ENCODE results near the gene HIVEP1. TPM values are rescaled to one million over a fixed set of nuclear protein-coding genes. Genes with fewer than 3 reads are reported as not detected.

The HIVEP1 gene
- total RNA-seq, 2 donors from 2014 or later = 12.5 to 15.2 TPM

DNA sequence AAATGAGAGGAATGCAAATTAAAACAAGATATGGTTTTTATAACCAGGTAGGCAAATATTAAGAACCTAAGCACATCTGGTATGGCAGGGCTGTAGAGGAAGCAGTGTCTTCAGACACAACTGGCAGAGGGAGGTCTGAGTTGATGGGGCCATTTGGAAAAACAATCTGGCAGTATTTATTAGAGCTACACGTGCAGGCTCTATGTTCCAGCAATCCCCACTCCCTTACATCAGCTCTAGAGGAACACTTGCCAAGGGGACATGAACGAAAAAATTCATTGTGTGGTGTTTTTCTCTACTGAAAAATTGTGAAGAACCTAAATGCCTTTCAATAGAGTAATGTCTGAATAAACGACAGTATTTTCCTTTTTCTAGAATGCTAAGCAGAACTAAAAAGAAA lies 166.4 kb downstream of the HIVEP1 start:
- intact Hi-C loops (cut with DNase I) = no loop called here
- ATAC-seq (no peak), DNase-seq (no peak)
- WGBS, 2 donors = 64 to 74% methylated on average over 3 of the region's 3 CpGs
- TF ChIP-seq, protein P1, sequence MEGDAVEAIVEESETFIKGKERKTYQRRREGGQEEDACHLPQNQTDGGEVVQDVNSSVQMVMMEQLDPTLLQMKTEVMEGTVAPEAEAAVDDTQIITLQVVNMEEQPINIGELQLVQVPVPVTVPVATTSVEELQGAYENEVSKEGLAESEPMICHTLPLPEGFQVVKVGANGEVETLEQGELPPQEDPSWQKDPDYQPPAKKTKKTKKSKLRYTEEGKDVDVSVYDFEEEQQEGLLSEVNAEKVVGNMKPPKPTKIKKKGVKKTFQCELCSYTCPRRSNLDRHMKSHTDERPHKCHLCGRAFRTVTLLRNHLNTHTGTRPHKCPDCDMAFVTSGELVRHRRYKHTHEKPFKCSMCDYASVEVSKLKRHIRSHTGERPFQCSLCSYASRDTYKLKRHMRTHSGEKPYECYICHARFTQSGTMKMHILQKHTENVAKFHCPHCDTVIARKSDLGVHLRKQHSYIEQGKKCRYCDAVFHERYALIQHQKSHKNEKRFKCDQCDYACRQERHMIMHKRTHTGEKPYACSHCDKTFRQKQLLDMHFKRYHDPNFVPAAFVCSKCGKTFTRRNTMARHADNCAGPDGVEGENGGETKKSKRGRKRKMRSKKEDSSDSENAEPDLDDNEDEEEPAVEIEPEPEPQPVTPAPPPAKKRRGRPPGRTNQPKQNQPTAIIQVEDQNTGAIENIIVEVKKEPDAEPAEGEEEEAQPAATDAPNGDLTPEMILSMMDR (IDR thresholded peaks at IDR 0.05) = no peak
- TF ChIP-seq POLR2A (IDR thresholded peaks at IDR 0.05) = no peak
- no peak overlapping the region for H3K27ac ChIP-seq
- H3K4me1 ChIP-seq = no peaks in the 10 kb centered on the region
- no peaks in the 10 kb centered on the region for H3K9me3 ChIP-seq
- no peak overlapping the region for H3K4me3 ChIP-seq
- H3K27me3 ChIP-seq = no peaks in the 10 kb centered on the region
- no peaks in the 10 kb centered on the region for H3K36me3 ChIP-seq (replicated peaks in 1 of 2; ENCODE audit: insufficient read depth in 1 of 2, low read depth in 2 of 2)

DNA sequence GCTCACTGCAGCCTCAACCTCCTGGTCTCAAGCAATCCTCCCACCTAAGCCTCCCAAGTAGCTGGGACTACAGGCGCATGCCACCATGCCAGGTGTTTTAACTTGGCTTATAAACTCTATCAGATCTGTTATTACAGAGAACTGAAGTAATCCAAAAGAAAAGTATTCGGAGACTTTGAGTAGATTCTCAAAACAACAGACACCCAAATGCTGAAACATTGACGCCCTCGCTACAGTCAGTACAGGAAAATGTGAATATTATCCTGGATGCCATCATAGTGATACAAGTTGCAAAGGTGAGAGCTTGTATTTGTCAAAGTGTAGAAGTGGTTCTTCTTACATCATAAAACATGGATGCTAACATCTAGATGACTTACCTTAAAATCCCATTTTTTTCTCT lies 169.4 kb downstream of the HIVEP1 start:
- Histone ChIP-seq H3K27ac (no peak overlapping the region), H3K27me3 (no peaks in the 10 kb centered on the region), H3K4me1 (no peaks in the 10 kb centered on the region), H3K9me3 (no peaks in the 10 kb centered on the region), H3K4me3 (no peak overlapping the region), H3K36me3 (replicated peaks in 1 of 2; ENCODE audit: insufficient read depth in 1 of 2, low read depth in 2 of 2) (no peaks in the 10 kb centered on the region)
- ATAC-seq = no peak
- DNase-seq = no peak
- WGBS, 2 donors = 95 to 96% methylated on average over 4 of the region's 4 CpGs
- intact Hi-C loops (cut with DNase I) = no loop called here
- TF ChIP-seq, protein P1 (IDR thresholded peaks at IDR 0.05) = no peak
- TF ChIP-seq POLR2A (IDR thresholded peaks at IDR 0.05) = no peak

DNA sequence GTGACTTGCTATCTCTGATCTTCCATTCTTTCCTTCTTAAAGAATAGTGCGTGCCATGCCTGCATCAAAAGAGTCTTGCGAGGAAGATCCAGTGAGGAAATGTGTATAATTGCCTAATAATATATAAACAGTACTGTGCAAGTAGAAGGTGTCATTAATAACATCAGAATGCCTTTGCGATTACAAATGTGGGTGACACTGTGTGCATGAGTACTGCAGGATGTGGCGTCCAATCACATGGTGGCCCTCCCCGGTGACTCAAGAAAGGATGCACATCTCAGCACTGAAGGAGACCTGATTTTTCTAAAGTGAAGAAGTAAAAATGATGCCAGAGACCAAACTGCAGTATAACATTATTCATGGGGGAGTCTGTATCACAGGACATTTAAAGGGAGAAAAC lies 170.6 kb downstream of the HIVEP1 start:
- ATAC-seq (no peak), DNase-seq (no peak)
- Histone ChIP-seq H3K4me3 (no peak overlapping the region), H3K9me3 (no peaks in the 10 kb centered on the region), H3K27me3 (no peaks in the 10 kb centered on the region), H3K4me1 (no peaks in the 10 kb centered on the region), H3K36me3 (replicated peaks in 1 of 2; ENCODE audit: insufficient read depth in 1 of 2, low read depth in 2 of 2) (no peaks in the 10 kb centered on the region), H3K27ac (no peak overlapping the region)
- TF ChIP-seq POLR2A (IDR thresholded peaks at IDR 0.05) = no peak
- TF ChIP-seq, protein P1 (IDR thresholded peaks at IDR 0.05) = no peak
- WGBS, 2 donors = 92 to 93% methylated on average over 5 of the region's 5 CpGs
- intact Hi-C loops (cut with DNase I) = no loop called here

DNA sequence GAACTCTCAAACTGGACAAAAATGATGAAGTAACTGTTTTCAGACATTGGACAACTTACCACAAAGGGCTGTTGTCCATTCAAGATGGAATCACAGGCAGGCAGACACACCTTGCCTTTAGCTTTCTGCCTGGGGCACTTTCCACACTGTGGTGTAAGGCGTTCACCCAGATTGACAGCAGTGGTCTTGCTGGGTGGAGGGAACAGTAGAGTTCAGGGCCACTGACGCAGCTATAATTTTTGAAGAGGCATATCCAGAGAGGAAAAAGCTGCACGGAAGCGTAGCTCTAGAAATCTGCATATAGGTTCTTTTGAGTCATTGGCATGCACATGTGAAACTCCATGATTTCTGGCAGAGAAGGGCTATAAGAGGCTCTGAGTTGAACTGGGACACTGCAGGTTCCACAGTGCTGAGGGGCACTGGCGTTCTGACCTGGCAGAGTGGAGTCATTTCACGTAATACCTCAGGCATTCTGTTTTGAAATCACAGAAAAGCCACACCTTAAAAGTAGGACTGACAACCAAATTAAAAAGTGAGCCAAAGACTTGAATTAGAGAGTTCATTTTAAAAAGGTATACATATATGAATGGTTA lies 173.1 kb downstream of the HIVEP1 start:
- Histone ChIP-seq H3K27ac (no peak overlapping the region), H3K4me3 (no peak overlapping the region), H3K27me3 (no peaks in the 10 kb centered on the region), H3K36me3 (replicated peaks in 1 of 2; ENCODE audit: insufficient read depth in 1 of 2, low read depth in 2 of 2) (no peaks in the 10 kb centered on the region), H3K4me1 (no peaks in the 10 kb centered on the region), H3K9me3 (no peaks in the 10 kb centered on the region)
- no peak for DNase-seq
- ATAC-seq = no peak
- WGBS, 2 donors = 92 to 94% methylated on average over 6 of the region's 6 CpGs
- intact Hi-C loops (cut with DNase I) = no loop called here
- no peak for TF ChIP-seq POLR2A (IDR thresholded peaks at IDR 0.05)
- TF ChIP-seq, protein P1 (IDR thresholded peaks at IDR 0.05) = no peak

DNA sequence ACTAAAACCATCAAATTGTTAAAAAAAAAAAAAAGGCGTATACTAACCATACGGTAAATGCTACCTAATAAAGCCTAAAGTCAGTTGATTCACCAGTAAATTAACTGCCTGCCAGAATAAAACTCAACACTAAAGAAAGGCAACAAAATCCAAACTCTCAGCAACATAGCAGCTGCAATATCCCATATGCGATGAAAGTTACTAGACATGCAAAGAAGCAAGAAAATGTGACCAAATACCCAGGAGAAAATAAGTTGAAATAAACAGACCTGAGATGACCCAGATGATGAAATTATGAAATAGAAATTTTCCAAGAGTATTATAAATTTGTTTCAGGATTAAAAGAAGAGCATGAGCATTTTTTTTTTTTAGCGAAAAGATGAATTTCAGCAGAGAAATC lies 174.4 kb downstream of the HIVEP1 start:
- DNase-seq (no peak), ATAC-seq (no peak)
- Histone ChIP-seq H3K36me3 (replicated peaks in 1 of 2; ENCODE audit: insufficient read depth in 1 of 2, low read depth in 2 of 2) (no peaks in the 10 kb centered on the region), H3K4me3 (no peak overlapping the region), H3K27ac (no peak overlapping the region), H3K4me1 (no peaks in the 10 kb centered on the region), H3K9me3 (no peaks in the 10 kb centered on the region), H3K27me3 (no peaks in the 10 kb centered on the region)
- TF ChIP-seq POLR2A (IDR thresholded peaks at IDR 0.05) = no peak
- TF ChIP-seq, protein P1 (IDR thresholded peaks at IDR 0.05) = no peak
- WGBS, 2 donors = 66 to 93% methylated on average over 3 to 4 of the region's 4 CpGs
- intact Hi-C loops (cut with DNase I) = no loop called here

Measured in body of pancreas (tissue), 4 donors.